Measurements from ENCODE around the gene APLP1. TPM values are rescaled to one million over a fixed set of nuclear protein-coding genes. Genes with fewer than 3 reads are reported as not detected.

The APLP1 gene
- total and polyA plus RNA-seq, 2 donors from 2014 or later, result 3.8 to 13.6 TPM

DNA sequence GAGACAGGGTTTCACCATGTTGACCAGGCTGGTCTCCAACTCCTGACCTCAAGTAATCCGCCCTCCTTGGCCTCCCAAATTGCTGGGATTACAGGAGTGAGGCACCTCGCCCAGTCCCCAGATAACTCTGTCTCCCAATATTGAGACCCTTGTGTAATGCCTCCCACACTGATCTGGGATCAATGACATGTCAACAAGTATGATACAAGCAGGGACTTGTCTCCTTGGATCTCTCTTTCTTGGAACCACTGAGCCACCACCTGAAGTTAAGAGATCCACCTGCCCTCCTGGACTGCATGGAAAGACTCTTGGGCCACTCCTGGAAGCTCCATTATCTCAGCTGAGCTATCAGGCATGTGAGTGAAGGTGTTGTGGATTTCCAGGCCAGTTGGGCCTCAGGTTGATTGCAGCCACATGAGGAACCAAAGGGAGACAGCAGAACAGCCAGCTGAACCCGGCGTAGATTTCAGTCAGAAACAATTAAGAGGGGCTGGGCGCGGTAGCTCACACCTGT is 16.9 kb downstream of the APLP1 start:
- Histone ChIP-seq H3K27me3 (ENCODE audit: control insufficient read depth, insufficient read depth, low read length) (no peaks in the 10 kb centered on the region), H3K9me3 (ENCODE audit: control insufficient read depth in 2 of 3, insufficient read depth in 1 of 3, low read length in 3 of 3) (no peaks in the 10 kb centered on the region), H3K36me3 (ENCODE audit: control insufficient read depth in 2 of 3, insufficient read depth in 3 of 3, low read length in 3 of 3) (peaks cover 2 to 17% (median 7%) of the 10 kb centered on the region in 3 donors), H3K4me1 (ENCODE audit: control insufficient read depth in 2 of 3, insufficient read depth in 2 of 3, low read depth in 1 of 3, low read length in 3 of 3) (no peaks in the 10 kb centered on the region), H3K9ac (ENCODE audit: low read length in 3 of 3) (no peak overlapping the region), H3K27ac (ENCODE audit: low read depth in 2 of 2, low read length in 2 of 2) (no peak overlapping the region), H3K4me3 (ENCODE audit: low read length in 3 of 3) (no peak overlapping the region)
- no peak for FAIRE-seq
- intact Hi-C loops (cut with DNase I), result no loop called here
- TF ChIP-seq, protein P1, sequence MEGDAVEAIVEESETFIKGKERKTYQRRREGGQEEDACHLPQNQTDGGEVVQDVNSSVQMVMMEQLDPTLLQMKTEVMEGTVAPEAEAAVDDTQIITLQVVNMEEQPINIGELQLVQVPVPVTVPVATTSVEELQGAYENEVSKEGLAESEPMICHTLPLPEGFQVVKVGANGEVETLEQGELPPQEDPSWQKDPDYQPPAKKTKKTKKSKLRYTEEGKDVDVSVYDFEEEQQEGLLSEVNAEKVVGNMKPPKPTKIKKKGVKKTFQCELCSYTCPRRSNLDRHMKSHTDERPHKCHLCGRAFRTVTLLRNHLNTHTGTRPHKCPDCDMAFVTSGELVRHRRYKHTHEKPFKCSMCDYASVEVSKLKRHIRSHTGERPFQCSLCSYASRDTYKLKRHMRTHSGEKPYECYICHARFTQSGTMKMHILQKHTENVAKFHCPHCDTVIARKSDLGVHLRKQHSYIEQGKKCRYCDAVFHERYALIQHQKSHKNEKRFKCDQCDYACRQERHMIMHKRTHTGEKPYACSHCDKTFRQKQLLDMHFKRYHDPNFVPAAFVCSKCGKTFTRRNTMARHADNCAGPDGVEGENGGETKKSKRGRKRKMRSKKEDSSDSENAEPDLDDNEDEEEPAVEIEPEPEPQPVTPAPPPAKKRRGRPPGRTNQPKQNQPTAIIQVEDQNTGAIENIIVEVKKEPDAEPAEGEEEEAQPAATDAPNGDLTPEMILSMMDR (IDR thresholded peaks at IDR 0.05; ENCODE audit: borderline replicate concordance, extremely low read depth, insufficient read depth), result no peak
- DNase-seq, result no peak

DNA sequence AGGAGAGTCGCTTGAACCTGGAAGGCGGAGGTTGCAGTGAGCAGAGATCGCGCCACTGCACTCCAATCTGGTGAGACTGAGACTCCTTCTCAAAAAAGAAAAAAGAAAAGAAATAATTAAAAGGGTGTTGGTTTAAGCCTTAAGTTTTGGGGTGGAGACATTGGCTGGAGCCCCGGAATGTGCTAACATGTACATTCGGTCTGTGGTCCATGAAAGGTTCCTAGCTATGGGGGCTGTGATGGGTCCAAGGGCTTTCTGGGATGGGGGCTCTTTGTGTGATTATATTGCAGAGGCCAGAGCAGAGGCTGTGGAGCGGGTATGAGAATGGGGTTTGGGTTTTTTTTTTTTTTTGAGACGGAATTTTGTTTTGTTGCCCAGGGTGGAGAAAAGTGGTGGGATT is 17.5 kb downstream of the APLP1 start:
- FAIRE-seq (no peak), DNase-seq (no peak)
- Histone ChIP-seq H3K4me1 (ENCODE audit: control insufficient read depth in 2 of 3, insufficient read depth in 2 of 3, low read depth in 1 of 3, low read length in 3 of 3) (no peaks in the 10 kb centered on the region), H3K27ac (ENCODE audit: low read depth in 2 of 2, low read length in 2 of 2) (no peak overlapping the region), H3K9ac (ENCODE audit: low read length in 3 of 3) (no peak overlapping the region), H3K36me3 (ENCODE audit: control insufficient read depth in 2 of 3, insufficient read depth in 3 of 3, low read length in 3 of 3) (peaks cover 2 to 17% (median 7%) of the 10 kb centered on the region in 3 donors), H3K9me3 (ENCODE audit: control insufficient read depth in 2 of 3, insufficient read depth in 1 of 3, low read length in 3 of 3) (no peaks in the 10 kb centered on the region), H3K4me3 (ENCODE audit: low read length in 3 of 3) (no peak overlapping the region), H3K27me3 (ENCODE audit: control insufficient read depth, insufficient read depth, low read length) (no peaks in the 10 kb centered on the region)
- intact Hi-C loops (cut with DNase I), result no loop called here
- TF ChIP-seq, protein P1 (IDR thresholded peaks at IDR 0.05; ENCODE audit: borderline replicate concordance, extremely low read depth, insufficient read depth), result no peak

DNA sequence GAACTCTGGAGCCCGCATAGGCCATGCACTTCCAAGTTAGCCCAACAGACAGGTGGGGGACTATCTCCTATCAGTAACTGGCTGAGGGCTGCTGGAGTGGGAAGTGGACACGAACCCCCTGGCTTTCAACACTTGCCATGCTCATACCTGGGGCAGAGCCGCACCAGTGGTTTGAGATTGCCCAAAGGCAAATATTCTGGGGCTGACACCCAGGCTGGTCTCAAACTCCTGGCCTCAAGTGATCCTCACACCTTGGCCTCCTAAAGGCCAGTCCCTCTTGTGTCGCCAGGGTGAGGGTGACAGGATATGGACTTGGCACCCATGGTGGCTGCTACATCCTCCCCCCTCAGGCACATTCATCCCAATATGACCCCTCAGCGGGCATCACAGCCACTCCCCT is 18.8 kb downstream of the APLP1 start:
- Histone ChIP-seq H3K9ac (ENCODE audit: low read length in 3 of 3) (no peak overlapping the region), H3K27me3 (ENCODE audit: control insufficient read depth, insufficient read depth, low read length) (no peaks in the 10 kb centered on the region), H3K4me3 (ENCODE audit: low read length in 3 of 3) (no peak overlapping the region), H3K27ac (ENCODE audit: low read depth in 2 of 2, low read length in 2 of 2) (no peak overlapping the region), H3K4me1 (ENCODE audit: control insufficient read depth in 2 of 3, insufficient read depth in 2 of 3, low read depth in 1 of 3, low read length in 3 of 3) (no peaks in the 10 kb centered on the region), H3K36me3 (ENCODE audit: control insufficient read depth in 2 of 3, insufficient read depth in 3 of 3, low read length in 3 of 3) (peaks cover 2 to 17% (median 7%) of the 10 kb centered on the region in 3 donors), H3K9me3 (ENCODE audit: control insufficient read depth in 2 of 3, insufficient read depth in 1 of 3, low read length in 3 of 3) (no peaks in the 10 kb centered on the region)
- intact Hi-C loops (cut with DNase I), result no loop called here
- DNase-seq (no peak), FAIRE-seq (no peak)
- TF ChIP-seq, protein P1 (IDR thresholded peaks at IDR 0.05; ENCODE audit: borderline replicate concordance, extremely low read depth, insufficient read depth), result no peak

DNA sequence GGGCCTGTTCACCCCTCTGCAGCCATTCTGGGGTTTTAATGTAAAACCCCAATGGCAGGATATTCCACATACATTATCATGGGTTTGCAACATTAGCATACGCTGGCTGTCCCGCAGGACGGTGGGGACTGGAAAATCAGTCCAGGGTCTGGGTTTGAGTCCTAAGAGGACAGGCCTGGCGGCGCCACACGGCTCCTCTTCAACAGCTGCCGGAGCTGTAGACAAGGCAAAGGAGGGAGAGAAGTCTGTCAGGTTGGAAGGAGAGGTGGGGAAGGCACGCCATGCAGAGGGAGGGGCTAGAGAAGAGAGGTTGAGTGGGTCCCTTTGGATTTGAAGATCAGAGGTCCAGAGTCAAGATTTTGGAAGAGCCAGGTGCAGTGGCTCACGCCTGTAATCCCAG is 20.0 kb downstream of the APLP1 start:
- Histone ChIP-seq H3K9me3 (ENCODE audit: control insufficient read depth in 2 of 3, insufficient read depth in 1 of 3, low read length in 3 of 3) (no peaks in the 10 kb centered on the region), H3K4me3 (ENCODE audit: low read length in 3 of 3) (no peak overlapping the region), H3K9ac (ENCODE audit: low read length in 3 of 3) (no peak overlapping the region), H3K27me3 (ENCODE audit: control insufficient read depth, insufficient read depth, low read length) (no peaks in the 10 kb centered on the region), H3K36me3 (ENCODE audit: control insufficient read depth in 2 of 3, insufficient read depth in 3 of 3, low read length in 3 of 3) (peaks cover 5 to 20% (median 7%) of the 10 kb centered on the region in 3 donors), H3K4me1 (ENCODE audit: control insufficient read depth in 2 of 3, insufficient read depth in 2 of 3, low read depth in 1 of 3, low read length in 3 of 3) (no peaks in the 10 kb centered on the region), H3K27ac (ENCODE audit: low read depth in 2 of 2, low read length in 2 of 2) (no peak overlapping the region)
- DNase-seq (no peak), FAIRE-seq (no peak)
- intact Hi-C loops (cut with DNase I), result no loop called here
- TF ChIP-seq, protein P1 (IDR thresholded peaks at IDR 0.05; ENCODE audit: borderline replicate concordance, extremely low read depth, insufficient read depth), result no peak

All from kidney (tissue), 14 donors.